NB4 (cell line): ENCODE data around the gene WDR88.

Source experiments
- DNase-seq: peaks from one replicate; pipeline ENCODE4 v3.0.0; 2010; ENCODE audit warnings: low read depth
- H3K4me3 ChIP-seq: one replicate; pipeline ENCODE4 v1.5.1; 2011; ENCODE audit warnings: mild to moderate bottlenecking, low read depth, low read length, moderate library complexity
- CTCF ChIP-seq: IDR thresholded peaks from one replicate; pipeline ENCODE4 v1.5.1; 2012; ENCODE audit warnings: low read depth, low read length
- MAX ChIP-seq: IDR thresholded peaks from 2 replicates; pipeline ENCODE4 v1.6.1; 2011; ENCODE audit warnings: low read depth, low read length
- MYC ChIP-seq: IDR thresholded peaks from 2 replicates; pipeline ENCODE4 v1.6.1; 2011; ENCODE audit warnings: low read depth, low read length
- POLR2A ChIP-seq: IDR thresholded peaks from 2 replicates; pipeline ENCODE4 v1.6.1; 2011; ENCODE audit warnings: mild to moderate bottlenecking; ENCODE audit not compliant: insufficient read length; ENCODE audit errors: extremely low read depth

Gene WDR88

GRCh38 chr19:33205110-33205509 is 73.2 kb downstream of the WDR88 start:
- no peak for TF ChIP-seq MAX
- TF ChIP-seq CTCF = no peak
- TF ChIP-seq POLR2A = no peak
- TF ChIP-seq MYC = no peak
- no peak for DNase-seq
- H3K4me3 ChIP-seq = no peak overlapping the region

GRCh38 chr19:33205531-33206260 is 73.8 kb downstream of the WDR88 start:
- H3K4me3 ChIP-seq = no peak overlapping the region
- no peak for DNase-seq
- TF ChIP-seq MYC = no peak
- TF ChIP-seq POLR2A = no peak
- TF ChIP-seq CTCF = no peak
- no peak for TF ChIP-seq MAX

- no peak for DNase-seq
- TF ChIP-seq POLR2A (no peak), CTCF (no peak)
- H3K4me3 ChIP-seq = no peak overlapping the region
These were observed 74.5 kb downstream of the WDR88 start for GRCh38 chr19:33206261-33207039.

- no peak overlapping the region for H3K4me3 ChIP-seq
- TF ChIP-seq MAX = no peak
- no peak for TF ChIP-seq POLR2A
- TF ChIP-seq CTCF = no peak
- TF ChIP-seq MYC = no peak
- DNase-seq = no peak
These were observed 75.2 kb downstream of the WDR88 start for GRCh38 chr19:33207040-33207620.

GRCh38 chr19:33207903-33208302 is 76.0 kb downstream of the WDR88 start:
- TF ChIP-seq MYC (no peak), CTCF (no peak), POLR2A (no peak), MAX (no peak)
- DNase-seq = no peak
- no peak overlapping the region for H3K4me3 ChIP-seq
